ENCODE data around the gene ETS1.

Gene ETS1

GRCh38 chr11:128624269-128625175 is 37.2 kb upstream of the ETS1 start:
- H3K27me3 ChIP-seq (ENCODE audit: insufficient read depth, poor library complexity, severe bottlenecking), result no peaks in the 10 kb centered on the region
- H3K4me3 ChIP-seq (replicated peaks; ENCODE audit: insufficient read depth, low read length), result no peak overlapping the region
- TF ChIP-seq REST (IDR thresholded peaks at IDR 0.05; ENCODE audit: insufficient replicate concordance, low read depth) (no peak), SPI1 (IDR thresholded peaks at IDR 0.05; ENCODE audit: borderline replicate concordance, low read depth) (peak; percentile 96), GABPA (IDR thresholded peaks at IDR 0.05; ENCODE audit: low read depth) (no peak), POLR2AphosphoS5 (IDR thresholded peaks at IDR 0.05; ENCODE audit: low read depth) (no peak), CTCF (IDR thresholded peaks at IDR 0.05; ENCODE audit: insufficient read depth, low read length) (no peak)
- DNase-seq (ENCODE audit: low read depth in 1 of 2, low spot score in 1 of 2), result peak in 1 of 2 experiments; percentile 72
- H3K27ac ChIP-seq (replicated peaks), result no peak overlapping the region

GRCh38 chr11:128623091-128623490 is 35.7 kb upstream of the ETS1 start:
- TF ChIP-seq POLR2AphosphoS5 (IDR thresholded peaks at IDR 0.05; ENCODE audit: low read depth) (no peak), GABPA (IDR thresholded peaks at IDR 0.05; ENCODE audit: low read depth) (no peak), SPI1 (IDR thresholded peaks at IDR 0.05; ENCODE audit: borderline replicate concordance, low read depth) (no peak), CTCF (IDR thresholded peaks at IDR 0.05; ENCODE audit: insufficient read depth, low read length) (no peak), REST (IDR thresholded peaks at IDR 0.05; ENCODE audit: insufficient replicate concordance, low read depth) (no peak)
- Histone ChIP-seq H3K27me3 (ENCODE audit: insufficient read depth, poor library complexity, severe bottlenecking) (no peaks in the 10 kb centered on the region), H3K4me3 (replicated peaks; ENCODE audit: insufficient read depth, low read length) (no peak overlapping the region), H3K27ac (replicated peaks) (no peak overlapping the region)
- DNase-seq (ENCODE audit: low read depth in 1 of 2, low spot score in 1 of 2), result no peak

GRCh38 chr11:128621601-128622501 is 34.5 kb upstream of the ETS1 start:
- TF ChIP-seq CTCF (IDR thresholded peaks at IDR 0.05; ENCODE audit: insufficient read depth, low read length) (no peak), REST (IDR thresholded peaks at IDR 0.05; ENCODE audit: insufficient replicate concordance, low read depth) (no peak), POLR2AphosphoS5 (IDR thresholded peaks at IDR 0.05; ENCODE audit: low read depth) (no peak), GABPA (IDR thresholded peaks at IDR 0.05; ENCODE audit: low read depth) (no peak), SPI1 (IDR thresholded peaks at IDR 0.05; ENCODE audit: borderline replicate concordance, low read depth) (no peak)
- no peak overlapping the region for H3K27ac ChIP-seq (replicated peaks)
- DNase-seq (ENCODE audit: low read depth in 1 of 2, low spot score in 1 of 2), result no peak
- no peaks in the 10 kb centered on the region for H3K27me3 ChIP-seq (ENCODE audit: insufficient read depth, poor library complexity, severe bottlenecking)
- H3K4me3 ChIP-seq (replicated peaks; ENCODE audit: insufficient read depth, low read length), result no peak overlapping the region

Data from HL-60 (cell line).